MM.1S (cell line): ENCODE data around the gene TMEM221.

ENCODE experiments used
- CTCF ChIP-seq: fragments of 300-600 bp; sonication (generic); IDR thresholded peaks from 2 replicates; pipeline ENCODE4 v1.5.1; 2016; ENCODE audit warnings: antibody characterized with exemption, low read length, mixed read lengths
- EZH2 ChIP-seq: fragments of 300-600 bp; sonication (generic); optimal IDR thresholded peaks from 2 replicates; pipeline ENCODE3; 2017; ENCODE audit warnings: low read depth, mild to moderate bottlenecking, antibody characterized with exemption, low read length, mixed read lengths
- EZH2phosphoT487 ChIP-seq: fragments of 300-600 bp; sonication (generic); IDR thresholded peaks from 2 replicates; pipeline ENCODE4 v1.6.1; 2018; ENCODE audit warnings: antibody characterized with exemption, low read length

GRCh38 chr19:17467471-17468301 lies 19.2 kb upstream of the TMEM221 start:
- TF ChIP-seq CTCF = no peak
- TF ChIP-seq EZH2 = no peak
- TF ChIP-seq EZH2phosphoT487 = no peak
